Endothelial cell of umbilical vein (primary cell): Measurements from ENCODE around the gene SMCO3. TPM values are rescaled to one million over a fixed set of nuclear protein-coding genes. Genes with fewer than 3 reads are reported as not detected.

Source experiments
- BruUV-seq: library from RNA; stranded (reverse); fragments of 400-500 nt; replicated peaks from 2 replicates; lab custom pipeline; 2021; lab: Mats Ljungman, UMichigan
- CTCF ChIA-PET: fragments of 300-600, 350-600 bp; sonication (Branson Sonifier 250); formaldehyde crosslinking; loops from one replicate; lab custom pipeline; 2021; ENCODE audit warnings: antibody characterized with exemption, inconsistent platforms; lab: Charles Lee
- POLR2A ChIA-PET: fragments of 300-600, 350-600 bp; sonication (Branson Sonifier 250); formaldehyde crosslinking; loops from one replicate; lab custom pipeline; 2021; ENCODE audit warnings: antibody characterized with exemption, inconsistent platforms; lab: Charles Lee
- DNase-seq: peaks from one replicate; pipeline ENCODE4 v3.0.0-alpha.2; 2011; ENCODE audit warnings: low read depth, low spot score
- FAIRE-seq: peaks from 2 replicates; lab custom pipeline; 2011; peaks lifted over from hg19 to GRCh38; lab: Jason Lieb, UNC
- H2AFZ ChIP-seq: 2 replicates; pipeline ENCODE4 v1.6.0; 2012; ENCODE audit warnings: low read depth, low read length, control low read depth, inconsistent platforms
- H3K27ac ChIP-seq: 2 replicates; pipeline ENCODE4 v1.5.1; 2011; ENCODE audit warnings: low read depth, mild to moderate bottlenecking, control low read depth, low read length, moderate library complexity; ENCODE audit not compliant: insufficient read depth
- H3K27me3 ChIP-seq, 2 experiments: 2 replicates each; pipeline versions ENCODE4 v1.6.0 to v1.6.1; 2011; ENCODE audit warnings: low read length in 2 of 2, mixed read lengths in 1 of 2; ENCODE audit not compliant: control insufficient read depth in 2 of 2, insufficient read depth in 2 of 2
- H3K36me3 ChIP-seq, 2 experiments: 2 replicates in 1 of 2; 3 replicates in 1 of 2; pipeline ENCODE4 v1.5.1; 2011; ENCODE audit warnings: low read length in 2 of 2, mild to moderate bottlenecking in 1 of 2, moderate library complexity in 1 of 2; ENCODE audit not compliant: control insufficient read depth in 2 of 2, insufficient read depth in 2 of 2; ENCODE audit errors: extremely low read depth in 1 of 2
- H3K4me1 ChIP-seq: 3 replicates; pipeline ENCODE4 v1.5.1; 2011; ENCODE audit warnings: mild to moderate bottlenecking, low read length; ENCODE audit not compliant: control insufficient read depth, insufficient read depth; ENCODE audit errors: extremely low read depth
- H3K4me2 ChIP-seq: 2 replicates; pipeline ENCODE4 v1.6.1; 2011; ENCODE audit warnings: low read length, control low read depth, mixed read lengths; ENCODE audit not compliant: insufficient read depth
- H3K4me3 ChIP-seq, 3 experiments: fragments of 200-600 bp in 1 of 3; sonication (generic), shearing (Covaris generic) in 1 of 3; replicated peaks in 1 of 3; 2 replicates each; pipeline ENCODE4 v1.5.1; 2011 to 2016; ENCODE audit warnings: control low read depth in 3 of 3, low read length in 3 of 3, mild to moderate bottlenecking in 2 of 3, inconsistent platforms in 1 of 3, low read depth in 1 of 3, moderate library complexity in 1 of 3; ENCODE audit not compliant: insufficient read depth in 1 of 3
- H3K79me2 ChIP-seq: 2 replicates; pipeline ENCODE4 v1.6.0; 2012; ENCODE audit warnings: low read length, inconsistent platforms; ENCODE audit not compliant: control insufficient read depth, insufficient read depth
- H3K9ac ChIP-seq: replicated peaks from 2 replicates; pipeline ENCODE3; 2011; ENCODE audit warnings: low read length, control low read depth; ENCODE audit not compliant: insufficient read depth; ENCODE audit errors: extremely low read depth
- H3K9me1 ChIP-seq: replicated peaks from 3 replicates; pipeline ENCODE4 v1.6.0; 2011; ENCODE audit warnings: mild to moderate bottlenecking, low read length; ENCODE audit not compliant: control insufficient read depth, insufficient read depth; ENCODE audit errors: extremely low read depth
- H3K9me3 ChIP-seq: replicated peaks from 2 replicates; pipeline ENCODE4 v1.5.1; 2012; ENCODE audit warnings: low read length, inconsistent platforms; ENCODE audit not compliant: control insufficient read depth, insufficient read depth
- H4K20me1 ChIP-seq: replicated peaks from 2 replicates; pipeline ENCODE3; 2011; ENCODE audit warnings: mild to moderate bottlenecking, low read length; ENCODE audit not compliant: control insufficient read depth, insufficient read depth; ENCODE audit errors: extremely low read depth
- CTCF ChIP-seq, 2 donors: IDR thresholded peaks; 1 replicate in 1 of 2; 2 replicates in 1 of 2; pipeline ENCODE4 v1.5.1; 2011; ENCODE audit warnings: low read length in 2 of 2, mild to moderate bottlenecking in 2 of 2, moderate library complexity in 2 of 2, control low read depth in 1 of 2, inconsistent platforms in 1 of 2, low read depth in 1 of 2; ENCODE audit not compliant: insufficient read depth in 1 of 2; ENCODE audit errors: extremely low read depth in 1 of 2
- EZH2 ChIP-seq: IDR thresholded peaks from 2 replicates; pipeline ENCODE4 v1.6.1; 2012; ENCODE audit warnings: borderline replicate concordance, low read depth, mild to moderate bottlenecking, moderate library complexity, low read length, inconsistent platforms; ENCODE audit not compliant: severe bottlenecking
- FOS ChIP-seq: IDR thresholded peaks from 2 replicates; pipeline ENCODE4 v1.6.1; 2011; ENCODE audit warnings: mild to moderate bottlenecking, low read length, moderate library complexity, borderline replicate concordance; ENCODE audit not compliant: insufficient read depth
- GATA2 ChIP-seq: IDR thresholded peaks from 2 replicates; pipeline ENCODE4 v1.7.0; 2011; ENCODE audit warnings: low read depth, mild to moderate bottlenecking, moderate library complexity, mixed read lengths, low read length; ENCODE audit not compliant: insufficient read length, insufficient read depth
- JUN ChIP-seq: IDR thresholded peaks from 2 replicates; pipeline ENCODE4 v1.6.1; 2011; ENCODE audit warnings: borderline replicate concordance, low read depth; ENCODE audit not compliant: insufficient read length, insufficient read depth
- MYC ChIP-seq: IDR thresholded peaks from one replicate; pipeline ENCODE4 v1.6.1; 2011; ENCODE audit warnings: mild to moderate bottlenecking, low read depth, low read length
- POLR2A ChIP-seq: IDR thresholded peaks from 2 replicates; pipeline ENCODE4 v1.6.1; 2012; ENCODE audit warnings: low read depth, mild to moderate bottlenecking, control low read depth, low read length
- POLR2AphosphoS5 ChIP-seq: IDR thresholded peaks from 2 replicates; pipeline ENCODE4 v1.6.1; 2012; ENCODE audit warnings: low read depth, mild to moderate bottlenecking, control low read depth, low read length, moderate library complexity; ENCODE audit not compliant: insufficient read depth
- dilution Hi-C: fragments of 300-500 bp; cut with MboI; formaldehyde crosslinking; loops from one replicate; pipeline ENCODE4 v1.15.0; 2019; ENCODE audit warnings: low sequenced_read_pairs; ENCODE audit not compliant: extremely low pct_ligation_motif_present
- intact Hi-C: fragments of 100-400 bp; cut with micrococcal nuclease; formaldehyde crosslinking; loops from one replicate; pipeline ENCODE4 v1.10.0; 2022
- polyA plus RNA-seq, 4 experiments: library from polyadenylated mRNA; depleted of rRNA in 3 of 4; stranded (reverse) in 3 of 4; unstranded in 1 of 4; fragments of >200 nt; gene quantifications; 2 replicates each; pipeline versions ENCODE4 v1.2.1 to v1.2.3, GENCODE V29; 2011 to 2012; ENCODE audit warnings: missing spikeins in 1 of 4
- total RNA-seq: library from RNA; stranded (reverse); gene quantifications from 2 replicates; pipeline ENCODE4 v1.2.3, GENCODE V29; 2021
- TF ChIP-seq, protein P1 (sequence below): IDR thresholded peaks from 2 replicates; pipeline ENCODE4 v1.6.1; 2011; ENCODE audit not compliant: insufficient read depth, insufficient read length

The SMCO3 gene
- total and polyA plus RNA-seq, 2 donors (not counting 3 experiments of a cell fraction or from before 2014, with no cell fraction given), result 0.33 to 0.35 TPM

DNA sequence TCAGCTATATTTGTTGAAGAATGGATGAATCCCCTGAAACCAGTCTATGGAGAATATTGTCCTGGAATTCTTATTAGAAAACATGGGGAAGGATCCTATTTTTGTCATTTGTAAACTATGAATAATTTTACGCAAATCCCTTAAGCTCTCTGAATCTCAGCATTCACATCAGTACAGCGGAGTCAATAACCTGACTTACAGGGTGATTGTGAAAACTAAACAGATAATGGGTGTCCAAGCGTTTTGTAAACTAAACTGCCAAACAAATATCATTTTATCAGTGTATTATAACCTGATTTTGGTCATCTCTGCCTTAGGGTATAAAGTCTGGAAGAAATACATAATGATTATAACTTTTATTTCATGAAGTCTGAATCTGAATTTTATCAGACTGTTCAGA is 19.4 kb upstream of the SMCO3 start:
- no TSS peak for BruUV-seq
- intact Hi-C loops, result no loop called here
- Histone ChIP-seq H3K4me1 (peaks cover 44% of the 10 kb centered on the region), H2AFZ (no peak overlapping the region), H3K9me3 (no peaks in the 10 kb centered on the region), H3K9ac (no peak overlapping the region), H3K4me2 (no peak overlapping the region), H3K79me2 (no peaks in the 10 kb centered on the region), H4K20me1 (no peaks in the 10 kb centered on the region), H3K9me1 (no peaks in the 10 kb centered on the region), H3K27me3 (no peaks in the 10 kb centered on the region), H3K27ac (no peak overlapping the region), H3K4me3 (no peak overlapping the region), H3K36me3 (no peaks in the 10 kb centered on the region)
- DNase-seq, result no peak
- ChIA-PET POLR2A (no interaction called here), CTCF (interaction anchor here (1.1 to 3.5 kb wide), 4 partner anchors 11 to 153 kb away, joined by 3 to 15 read pairs (median 6); partner anchors contain the start of genes ART4 and SMCO3)
- TF ChIP-seq FOS (no peak), MYC (no peak), CTCF (IDR thresholded peaks at IDR 0.05; ENCODE audit: extremely low read depth in 1 of 2, insufficient read depth in 1 of 2, low read depth in 1 of 2, low read length in 2 of 2) (no peak), JUN (no peak), GATA2 (no peak), EZH2 (no peak), POLR2A (no peak), POLR2AphosphoS5 (no peak)
- TF ChIP-seq, protein P1, sequence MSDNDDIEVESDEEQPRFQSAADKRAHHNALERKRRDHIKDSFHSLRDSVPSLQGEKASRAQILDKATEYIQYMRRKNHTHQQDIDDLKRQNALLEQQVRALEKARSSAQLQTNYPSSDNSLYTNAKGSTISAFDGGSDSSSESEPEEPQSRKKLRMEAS, result no peak
- dilution Hi-C loops, result loop anchor here (10.0 kb wide), 1 partner anchor 121 kb away; no protein-coding TSS in a partner anchor
- FAIRE-seq, result no peak
